ENCODE data around the gene BPGM. TPM values are rescaled to one million over a fixed set of nuclear protein-coding genes. Genes with fewer than 3 reads are reported as not detected.
"Not testable (repeated sequence)": the region's sequence is repeated elsewhere in the genome, so short reads cannot be mapped to it uniquely, and the experiment has no call there.

The BPGM gene
- total and polyA plus RNA-seq, 2 experiments from 2014 or later = 16.9 TPM

GRCh38 chr7:134686786-134687185, 40.1 kb downstream of the BPGM start:
- no peaks in the 10 kb centered on the region for H3K9me3 Mint-ChIP-seq
- Histone ChIP-seq H3K79me2 (replicated peaks; ENCODE audit: insufficient read depth) (no peaks in the 10 kb centered on the region), H4K20me1 (replicated peaks; ENCODE audit: insufficient read depth) (no peaks in the 10 kb centered on the region), H3K9me2 (ENCODE audit: insufficient read depth) (no peaks in the 10 kb centered on the region), H3K4me3 (no peak overlapping the region), H3K4me1 (ENCODE audit: insufficient read depth) (no peaks in the 10 kb centered on the region), H3F3A (replicated peaks; ENCODE audit: low read depth) (no peaks in the 10 kb centered on the region), H3K4me2 (no peak overlapping the region), H3K36me3 (ENCODE audit: insufficient read depth) (no peaks in the 10 kb centered on the region), H2AFZ (no peak overlapping the region), H3K27me3 (ENCODE audit: insufficient read depth) (no peaks in the 10 kb centered on the region), H3K27ac (ENCODE audit: low read depth) (no peak overlapping the region)
- H3K36me3 Mint-ChIP-seq (ENCODE audit: low read depth) = no peaks in the 10 kb centered on the region
- peaks cover 3% of the 10 kb centered on the region for H3K27me3 Mint-ChIP-seq (ENCODE audit: insufficient read depth, low read depth, poor library complexity)
- no peak overlapping the region for H3K4me3 Mint-ChIP-seq
- TF ChIP-seq CTCF (conservative IDR thresholded peaks at IDR 0.05; ENCODE audit: low read depth in 2 of 2) (peak in 1 of 2 experiments; percentile 8; a peak in 1 of 4 replicates), ZNF462 (CRISPR knock-in tag; IDR thresholded peaks at IDR 0.05) (no peak), POLR2AphosphoS5 (IDR thresholded peaks at IDR 0.05; ENCODE audit: low read depth) (no peak)
- ATAC-seq (no peak; the same call in 2 of the 3 replicates), DNase-seq (ENCODE audit: low spot score) (peak; percentile 32)
- no peak overlapping the region for H3K27ac Mint-ChIP-seq
- peaks cover 2% of the 10 kb centered on the region; the same call in 2 of the 3 replicates for H3K4me1 Mint-ChIP-seq

DNA sequence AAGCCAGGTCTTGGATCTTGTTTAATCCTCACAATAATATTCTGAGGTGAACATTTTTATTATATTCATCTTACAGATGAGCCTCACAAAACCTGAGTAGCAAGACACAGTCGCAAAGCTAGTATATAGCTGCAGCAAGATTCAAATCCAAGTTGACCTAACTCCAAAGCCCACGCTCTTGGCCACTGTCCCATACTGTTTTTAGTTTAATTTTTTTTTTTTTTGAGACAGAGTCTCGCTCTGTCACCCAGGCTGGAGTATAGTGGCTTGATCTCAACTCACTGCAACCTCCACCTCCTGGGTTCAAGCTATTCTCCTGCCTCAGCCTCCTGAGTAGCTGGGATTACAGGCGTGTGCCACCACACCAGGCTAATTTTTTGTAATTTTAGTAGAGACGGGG, 42.9 kb downstream of the BPGM start:
- H3K36me3 Mint-ChIP-seq (ENCODE audit: low read depth); ATAC-seq; H3K9me2 ChIP-seq (ENCODE audit: insufficient read depth); H4K20me1 ChIP-seq (replicated peaks; ENCODE audit: insufficient read depth); DNase-seq (ENCODE audit: low spot score); H3K4me3 ChIP-seq; H3K36me3 ChIP-seq (ENCODE audit: insufficient read depth); H3K27me3 ChIP-seq (ENCODE audit: insufficient read depth); H3K4me1 Mint-ChIP-seq; H3K27me3 Mint-ChIP-seq (ENCODE audit: insufficient read depth, low read depth, poor library complexity); H3K27ac Mint-ChIP-seq; H3K79me2 ChIP-seq (replicated peaks; ENCODE audit: insufficient read depth); H3K4me3 Mint-ChIP-seq; H3K27ac ChIP-seq (ENCODE audit: low read depth); H3K4me1 ChIP-seq (ENCODE audit: insufficient read depth); H3F3A ChIP-seq (replicated peaks; ENCODE audit: low read depth); H3K9me3 Mint-ChIP-seq; H3K4me2 ChIP-seq; H2AFZ ChIP-seq: not testable (repeated sequence)
